HCT116 (cell line): ENCODE data around the gene HORMAD2. TPM values are rescaled to one million over a fixed set of nuclear protein-coding genes. Genes with fewer than 3 reads are reported as not detected.

Experiments used
- ATAC-seq: fragments of 200-7000 bp; cut with Tn5 transposase; 2 replicates; pipeline ENCODE4 v1.9.1; 2020; ENCODE audit warnings: mild to moderate bottlenecking, moderate library complexity
- BruUV-seq: library from RNA; stranded (reverse); fragments of 400-500 nt; replicated peaks from 2 replicates; lab custom pipeline; 2021; lab: Mats Ljungman, UMichigan
- CTCF ChIA-PET: fragments of 300-600 bp; sonication (Branson Sonifier 250); formaldehyde crosslinking; loops from one replicate; lab custom pipeline; 2021; ENCODE audit warnings: antibody characterized with exemption; lab: Charles Lee
- POLR2A ChIA-PET: fragments of 300-600, 350-600 bp; sonication (Branson Sonifier 250); formaldehyde crosslinking; loops from one replicate; lab custom pipeline; 2021; ENCODE audit warnings: antibody characterized with exemption; lab: Charles Lee
- RAD21 ChIA-PET, 2 experiments: fragments of 300-600 bp; sonication (Branson Sonifier 250); formaldehyde crosslinking; loops; one replicate each; lab custom pipeline; 2023; ENCODE audit warnings: low total read pairs in 2 of 2; ENCODE audit not compliant: uncharacterized antibody in 2 of 2, unreplicated experiment in 2 of 2, low non-redundant PET in 1 of 2; lab: Charles Lee
- DNase-seq: peaks from one replicate; pipeline ENCODE4 v3.0.0-alpha.2; 2010; ENCODE audit warnings: low read depth, low spot score
- H2AFZ ChIP-seq: fragments of 200-600 bp; shearing (Covaris generic), sonication (generic); 2 replicates; pipeline ENCODE4 v1.6.1; 2017; ENCODE audit warnings: low read depth, mixed run types, mixed read lengths, antibody characterized with exemption, low read length; ENCODE audit not compliant: poor library complexity, severe bottlenecking
- H3K27ac ChIP-seq: 2 replicates; pipeline ENCODE4 v1.5.1; 2012; ENCODE audit warnings: low read depth, low read length
- H3K27me3 ChIP-seq: fragments of 200-600 bp; sonication (generic); 2 replicates; pipeline ENCODE4 v1.6.1; 2016; ENCODE audit warnings: mixed run types, low read length, mixed read lengths; ENCODE audit not compliant: insufficient read depth
- H3K36me3 ChIP-seq, 2 experiments: fragments of 200-500 bp in 1 of 2; fragments of 200-600 bp in 1 of 2; sonication (Bioruptor generic) in 1 of 2; sonication (generic) in 1 of 2; 2 replicates each; pipeline versions ENCODE4 v1.5.1 to v1.6.1; 2014 to 2016; ENCODE audit warnings: low read length in 2 of 2, inconsistent platforms in 1 of 2, mixed read lengths in 1 of 2, mixed run types in 1 of 2; ENCODE audit not compliant: insufficient read depth in 2 of 2, control insufficient read depth in 1 of 2
- H3K4me1 ChIP-seq, 2 experiments: fragments of 200-600 bp in 1 of 2; sonication (generic) in 1 of 2; 2 replicates each; pipeline versions ENCODE4 v1.5.1 to v1.6.1; 2012 to 2017; ENCODE audit warnings: low read length in 2 of 2, inconsistent platforms in 1 of 2, mild to moderate bottlenecking in 1 of 2, mixed read lengths in 1 of 2, mixed run types in 1 of 2, moderate library complexity in 1 of 2; ENCODE audit not compliant: insufficient read depth in 2 of 2, control insufficient read depth in 1 of 2
- H3K4me2 ChIP-seq: fragments of 200-600 bp; sonication (generic); 2 replicates; pipeline ENCODE4 v1.6.1; 2017; ENCODE audit warnings: mixed run types, low read length, mixed read lengths
- H3K4me3 ChIP-seq, 2 experiments: fragments of 200-600 bp in 1 of 2; sonication (generic) in 1 of 2; replicated peaks in 1 of 2; 2 replicates each; pipeline ENCODE4 v1.5.1; 2011 to 2016; ENCODE audit warnings: low read length in 2 of 2, control low read depth in 1 of 2, low read depth in 1 of 2, mild to moderate bottlenecking in 1 of 2, mixed read lengths in 1 of 2, mixed run types in 1 of 2
- H3K79me2 ChIP-seq: fragments of 200-600 bp; sonication (generic); 2 replicates; pipeline ENCODE4 v1.6.1; 2017; ENCODE audit warnings: mild to moderate bottlenecking, mixed run types, low read length, moderate library complexity, mixed read lengths; ENCODE audit not compliant: insufficient read depth
- H3K9ac ChIP-seq: fragments of 200-600 bp; sonication (generic); 2 replicates; pipeline ENCODE4 v1.6.1; 2016; ENCODE audit warnings: low read length, mixed read lengths
- H3K9me2 ChIP-seq: fragments of 200-600 bp; sonication (generic), shearing (Covaris generic); 2 replicates; pipeline ENCODE4 v1.6.1; 2017; ENCODE audit warnings: mixed run types, mild to moderate bottlenecking, moderate library complexity; ENCODE audit not compliant: insufficient read depth
- H3K9me3 ChIP-seq, 2 experiments: fragments of 200-500 bp in 1 of 2; fragments of 200-600 bp in 1 of 2; sonication (Bioruptor generic) in 1 of 2; sonication (generic) in 1 of 2; 2 replicates each; pipeline ENCODE4 v1.6.1; 2014 to 2017; ENCODE audit warnings: low read length in 2 of 2, mixed read lengths in 2 of 2, inconsistent platforms in 1 of 2, low read depth in 1 of 2, mild to moderate bottlenecking in 1 of 2, mixed run types in 1 of 2, moderate library complexity in 1 of 2; ENCODE audit not compliant: control insufficient read depth in 1 of 2, insufficient read depth in 1 of 2
- H4K20me1 ChIP-seq: fragments of 200-600 bp; sonication (generic), shearing (Covaris generic); 2 replicates; pipeline ENCODE4 v1.6.1; 2017; ENCODE audit warnings: mixed run types, mild to moderate bottlenecking, moderate library complexity; ENCODE audit not compliant: insufficient read depth
- ATF3 ChIP-seq: IDR thresholded peaks from 2 replicates; pipeline ENCODE4 v1.6.1; 2012
- CBX3 ChIP-seq: IDR thresholded peaks from 2 replicates; pipeline ENCODE4 v1.6.1; 2012; ENCODE audit warnings: low read depth
- CTCF ChIP-seq, 3 experiments: fragments of 200-600 bp in 1 of 3; sonication (generic) in 1 of 3; IDR thresholded peaks in 2 of 3; conservative IDR thresholded peaks in 1 of 3; 2 replicates each; pipeline ENCODE4 v1.5.1; 2012 to 2017; ENCODE audit warnings: low read depth in 2 of 3, low read length in 2 of 3, antibody characterized with exemption in 1 of 3, borderline replicate concordance in 1 of 3, control low read depth in 1 of 3, mild to moderate bottlenecking in 1 of 3, mixed read lengths in 1 of 3, mixed run types in 1 of 3, moderate library complexity in 1 of 3; ENCODE audit not compliant: insufficient read depth in 1 of 3
- EGR1 ChIP-seq: IDR thresholded peaks from 2 replicates; pipeline ENCODE4 v1.6.1; 2012; ENCODE audit warnings: low read depth
- ELF1 ChIP-seq: IDR thresholded peaks from 2 replicates; pipeline ENCODE4 v1.6.1; 2012; ENCODE audit warnings: low read depth, borderline replicate concordance
- EZH2 ChIP-seq: fragments of 200-600 bp; sonication (generic); IDR thresholded peaks from 2 replicates; pipeline ENCODE4 v1.6.1; 2017; ENCODE audit warnings: antibody characterized with exemption, mixed run types
- EZH2phosphoT487 ChIP-seq: fragments of 200-600 bp; IDR thresholded peaks from 2 replicates; pipeline ENCODE4 v1.6.1; 2018; ENCODE audit warnings: antibody characterized with exemption, borderline replicate concordance
- JUND ChIP-seq: IDR thresholded peaks from 2 replicates; pipeline ENCODE4 v1.6.1; 2012
- MAX ChIP-seq: IDR thresholded peaks from 2 replicates; pipeline ENCODE4 v1.6.1; 2012
- POLR2A ChIP-seq: IDR thresholded peaks from 2 replicates; pipeline ENCODE4 v1.7.0; 2011; ENCODE audit warnings: borderline replicate concordance; ENCODE audit not compliant: insufficient read depth, insufficient read length; ENCODE audit errors: extremely low read depth
- REST ChIP-seq: IDR thresholded peaks from 2 replicates; pipeline ENCODE4 v1.6.1; 2012; ENCODE audit warnings: low read depth
- SIN3A ChIP-seq: IDR thresholded peaks from 2 replicates; pipeline ENCODE4 v1.6.1; 2012; ENCODE audit warnings: low read depth
- SP1 ChIP-seq: IDR thresholded peaks from 2 replicates; pipeline ENCODE4 v1.6.1; 2012; ENCODE audit warnings: low read depth
- TCF7L2 ChIP-seq: IDR thresholded peaks from 2 replicates; pipeline ENCODE4 v1.7.0; 2011; ENCODE audit warnings: borderline replicate concordance, inconsistent platforms; ENCODE audit not compliant: insufficient read depth, insufficient read length; ENCODE audit errors: extremely low read depth
- YY1 ChIP-seq: IDR thresholded peaks from 2 replicates; pipeline ENCODE4 v1.6.1; 2011; ENCODE audit warnings: low read length, low read depth, moderate library complexity, mild to moderate bottlenecking; ENCODE audit not compliant: insufficient replicate concordance; ENCODE audit errors: extremely low read depth
- ZBTB33 ChIP-seq: IDR thresholded peaks from 2 replicates; pipeline ENCODE4 v1.6.1; 2011; ENCODE audit warnings: mild to moderate bottlenecking, low read length, moderate library complexity; ENCODE audit not compliant: insufficient replicate concordance; ENCODE audit errors: extremely low read depth
- intact Hi-C: fragments of 100-400 bp; cut with micrococcal nuclease; formaldehyde crosslinking; loops from 2 replicates; pipeline ENCODE4 v1.10.0; 2022
- total RNA-seq: library from RNA; stranded (reverse); gene quantifications from one replicate; pipeline ENCODE4 v1.2.1, GENCODE V29; 2021; ENCODE audit not compliant: unreplicated experiment

The HORMAD2 gene
- total RNA-seq, 1 experiment from 2014 or later = not detected

GRCh38 chr22:30212996-30213441 lies 132.8 kb downstream of the HORMAD2 start:
- H3K9me2 ChIP-seq = no peaks in the 10 kb centered on the region
- peak overlapping the region; percentile 64 for H3K4me2 ChIP-seq
- no peaks in the 10 kb centered on the region for H3K27me3 ChIP-seq
- no peak for TF ChIP-seq ATF3
- no peak for TF ChIP-seq TCF7L2
- TF ChIP-seq EGR1 = no peak
- no peak for TF ChIP-seq REST
- TF ChIP-seq MAX = no peak
- TF ChIP-seq CBX3 = no peak
- no peak for TF ChIP-seq CTCF (IDR thresholded peaks at IDR 0.05 in 2 of 3, conservative IDR thresholded peaks at IDR 0.05 in 1 of 3; ENCODE audit: borderline replicate concordance in 1 of 3, insufficient read depth in 1 of 3, low read depth in 2 of 3, low read length in 2 of 3)
- TF ChIP-seq ZBTB33 = no peak
- no peak for TF ChIP-seq YY1
- TF ChIP-seq SIN3A = no peak
- no peak for TF ChIP-seq ELF1
- TF ChIP-seq SP1 = no peak
- TF ChIP-seq EZH2 = no peak
- TF ChIP-seq EZH2phosphoT487 = no peak
- TF ChIP-seq POLR2A = no peak
- no peak for TF ChIP-seq JUND
- H3K27ac ChIP-seq = peak overlapping the region; percentile 96
- intact Hi-C loops = no loop called here
- no peaks in the 10 kb centered on the region for H3K79me2 ChIP-seq
- BruUV-seq = no TSS peak
- H2AFZ ChIP-seq = no peak overlapping the region
- no peaks in the 10 kb centered on the region for H3K9me3 ChIP-seq
- ChIA-PET POLR2A (interaction anchor here (1.0 to 5.4 kb wide), 5 partner anchors 9 to 23 kb away, joined by 3 to 43 read pairs (median 7); no protein-coding TSS in a partner anchor), CTCF (no interaction called here), RAD21 (interaction anchor here in 1 of 2 experiments (1.1 to 1.7 kb wide), 4 partner anchors 11 to 105 kb away, joined by 3 read pairs; no protein-coding TSS in a partner anchor)
- peaks cover 60 to 92% of the 10 kb centered on the region in 2 experiments for H3K4me1 ChIP-seq
- no peaks in the 10 kb centered on the region for H3K36me3 ChIP-seq
- no peaks in the 10 kb centered on the region for H4K20me1 ChIP-seq
- ATAC-seq (peak; percentile 14), DNase-seq (no peak)
- peak overlapping the region in 1 of 2 experiments; percentile 29; a peak in 1 of 4 replicates for H3K4me3 ChIP-seq
- peak overlapping the region; percentile 80 for H3K9ac ChIP-seq
